Activated T-cell treated with anti-CD3 and anti-CD28 coated beads, Interleukin-2, amount 50 U/mL, for 24 hours (primary cell): Measurements from ENCODE around the gene PSAT1.

ENCODE experiments used
- DNase-seq: peaks from one replicate; pipeline ENCODE4 v3.0.0-alpha.2; 2020
- H3K27ac Mint-ChIP-seq: 2 replicates; pipeline ENCODE4 v1.8.0; 2020; ENCODE audit warnings: mild to moderate bottlenecking, mixed read lengths
- H3K27me3 Mint-ChIP-seq: 2 replicates; pipeline ENCODE4 v1.8.0; 2020; ENCODE audit warnings: mixed read lengths
- H3K36me3 Mint-ChIP-seq: 2 replicates; pipeline ENCODE4 v1.8.0; 2020; ENCODE audit warnings: low read depth, mixed read lengths
- H3K4me1 Mint-ChIP-seq: 2 replicates; pipeline ENCODE4 v1.8.0; 2020; ENCODE audit warnings: low read depth, mixed read lengths
- H3K4me3 Mint-ChIP-seq: 2 replicates; pipeline ENCODE4 v1.8.0; 2020; ENCODE audit warnings: mild to moderate bottlenecking, moderate library complexity, mixed read lengths
- H3K9me3 Mint-ChIP-seq: 2 replicates; pipeline ENCODE4 v1.8.0; 2020; ENCODE audit warnings: mixed read lengths

Gene PSAT1

GRCh38 chr9:78357165-78357873 is 60.4 kb downstream of the PSAT1 start:
- Mint-ChIP-seq H3K4me3 (no peak overlapping the region), H3K36me3 (no peaks in the 10 kb centered on the region), H3K27me3 (no peaks in the 10 kb centered on the region), H3K9me3 (no peaks in the 10 kb centered on the region), H3K27ac (no peak overlapping the region), H3K4me1 (peaks cover 1% of the 10 kb centered on the region)
- no peak for DNase-seq

- H3K36me3 Mint-ChIP-seq = no peaks in the 10 kb centered on the region
- no peaks in the 10 kb centered on the region for H3K4me1 Mint-ChIP-seq
- DNase-seq = no peak
- H3K4me3 Mint-ChIP-seq = no peak overlapping the region
- no peaks in the 10 kb centered on the region for H3K9me3 Mint-ChIP-seq
- no peak overlapping the region for H3K27ac Mint-ChIP-seq
- no peaks in the 10 kb centered on the region for H3K27me3 Mint-ChIP-seq
These were observed 61.6 kb downstream of the PSAT1 start for GRCh38 chr9:78358329-78359051.

DNA sequence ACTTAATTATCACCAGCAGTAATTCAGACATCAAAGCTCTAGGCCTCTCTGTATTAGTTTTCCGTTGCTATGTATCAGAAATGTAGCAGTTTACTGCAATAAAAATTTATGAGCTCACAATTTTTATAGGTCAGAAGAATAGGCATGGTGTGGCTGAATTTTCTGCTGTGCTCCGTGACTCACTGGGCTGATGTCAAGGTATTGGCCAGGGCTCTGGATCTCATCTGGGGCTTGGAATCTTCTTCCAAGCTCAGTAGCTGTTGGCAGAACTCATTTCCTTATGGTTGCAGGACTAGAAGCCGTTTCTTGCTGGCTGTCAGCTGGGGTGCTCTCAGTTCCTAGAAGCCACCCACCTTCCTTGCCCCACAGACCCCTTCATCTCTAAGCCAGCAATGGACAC is 66.3 kb downstream of the PSAT1 start:
- H3K4me3 Mint-ChIP-seq = no peak overlapping the region
- no peaks in the 10 kb centered on the region for H3K36me3 Mint-ChIP-seq
- no peaks in the 10 kb centered on the region for H3K9me3 Mint-ChIP-seq

GRCh38 chr9:78365748-78366697 is 69.1 kb downstream of the PSAT1 start:
- Mint-ChIP-seq H3K9me3 (no peaks in the 10 kb centered on the region), H3K27ac (no peak overlapping the region), H3K27me3 (peaks cover 16% of the 10 kb centered on the region), H3K4me1 (no peaks in the 10 kb centered on the region), H3K4me3 (no peak overlapping the region), H3K36me3 (no peaks in the 10 kb centered on the region)
- no peak for DNase-seq

More for the DNA sequence above, 66.3 kb downstream of the PSAT1 start:
- no peak for DNase-seq
- Mint-ChIP-seq H3K4me1 (no peaks in the 10 kb centered on the region), H3K27ac (no peak overlapping the region), H3K27me3 (no peaks in the 10 kb centered on the region)

DNA sequence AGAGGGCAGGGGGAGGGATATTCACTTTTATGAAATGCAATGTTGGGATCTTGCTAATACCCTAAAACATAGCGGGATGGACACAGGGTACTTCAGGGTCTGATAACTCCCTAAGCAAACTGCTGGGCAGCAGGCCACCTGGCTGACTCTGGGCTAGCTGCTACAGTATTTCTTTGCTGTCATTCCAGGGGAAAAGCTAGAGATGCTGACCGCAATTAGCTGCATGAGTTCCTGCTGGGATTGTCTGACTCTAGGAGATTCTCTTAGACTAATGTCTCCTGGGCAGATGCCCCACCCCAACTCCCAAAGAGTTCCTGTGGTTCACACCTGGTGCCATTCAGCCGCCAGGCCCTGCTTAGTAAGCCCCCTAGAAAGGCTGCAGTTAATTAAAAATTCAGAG is 69.9 kb downstream of the PSAT1 start:
- no peak overlapping the region for H3K27ac Mint-ChIP-seq
- H3K27me3 Mint-ChIP-seq = peaks cover 20% of the 10 kb centered on the region
- no peak for DNase-seq
- H3K9me3 Mint-ChIP-seq = no peaks in the 10 kb centered on the region
- H3K4me3 Mint-ChIP-seq = no peak overlapping the region
- H3K4me1 Mint-ChIP-seq = no peaks in the 10 kb centered on the region
- no peaks in the 10 kb centered on the region for H3K36me3 Mint-ChIP-seq

DNA sequence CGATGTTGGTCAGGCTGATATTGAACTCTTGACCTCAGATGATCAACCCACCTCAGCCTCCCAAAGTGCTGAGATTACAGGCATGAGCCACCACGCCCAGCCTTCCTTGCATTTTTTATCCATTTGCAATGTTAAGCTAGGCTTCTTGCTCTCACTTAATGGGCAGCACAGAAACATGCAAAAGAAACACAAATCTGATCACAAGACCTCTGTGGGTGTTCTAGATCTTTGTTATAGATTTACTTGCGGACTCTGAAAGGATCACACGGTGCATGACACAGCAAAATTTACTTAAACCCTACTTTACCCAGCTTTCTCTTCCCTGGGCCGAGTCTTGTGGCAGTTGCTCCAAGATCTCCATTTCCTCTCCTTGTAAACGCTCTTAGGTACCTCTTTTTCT is 71.3 kb downstream of the PSAT1 start:
- H3K9me3 Mint-ChIP-seq = no peaks in the 10 kb centered on the region
- H3K27ac Mint-ChIP-seq = no peak overlapping the region
- DNase-seq = no peak
- H3K27me3 Mint-ChIP-seq = peaks cover 27% of the 10 kb centered on the region
- no peak overlapping the region for H3K4me3 Mint-ChIP-seq
- H3K36me3 Mint-ChIP-seq = no peaks in the 10 kb centered on the region
- H3K4me1 Mint-ChIP-seq = no peaks in the 10 kb centered on the region

DNA sequence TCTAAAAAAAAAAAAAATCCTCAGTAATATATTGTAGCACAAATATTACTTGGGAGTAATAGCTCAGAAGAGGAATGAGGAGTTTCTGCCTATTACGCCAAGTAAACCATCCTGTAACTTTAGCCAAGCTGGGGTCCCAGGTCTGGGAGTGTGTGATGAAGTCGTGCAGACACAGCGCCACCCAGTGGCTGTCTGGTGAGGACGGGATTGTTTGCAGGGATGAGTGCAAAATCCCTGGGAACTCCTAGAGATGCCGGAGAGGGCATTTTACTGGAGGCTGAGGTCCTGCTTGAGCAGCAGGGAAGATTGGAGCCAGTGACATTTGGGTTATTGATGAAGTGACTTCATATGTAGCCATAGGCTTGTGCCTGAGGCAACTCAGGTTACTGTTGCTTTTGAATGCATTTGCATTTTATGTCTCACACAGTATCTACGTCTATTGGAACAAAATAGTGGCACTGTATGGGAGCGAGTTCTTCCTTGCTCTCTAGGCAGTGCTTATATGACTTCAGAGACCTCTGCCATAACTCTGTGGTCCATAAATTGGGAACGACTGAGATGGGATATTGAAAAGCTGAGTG is 72.8 kb downstream of the PSAT1 start:
- Mint-ChIP-seq H3K4me1 (no peaks in the 10 kb centered on the region), H3K27me3 (peaks cover 29% of the 10 kb centered on the region), H3K9me3 (no peaks in the 10 kb centered on the region), H3K27ac (no peak overlapping the region), H3K36me3 (no peaks in the 10 kb centered on the region), H3K4me3 (no peak overlapping the region)
- DNase-seq = peak; percentile 61

DNA sequence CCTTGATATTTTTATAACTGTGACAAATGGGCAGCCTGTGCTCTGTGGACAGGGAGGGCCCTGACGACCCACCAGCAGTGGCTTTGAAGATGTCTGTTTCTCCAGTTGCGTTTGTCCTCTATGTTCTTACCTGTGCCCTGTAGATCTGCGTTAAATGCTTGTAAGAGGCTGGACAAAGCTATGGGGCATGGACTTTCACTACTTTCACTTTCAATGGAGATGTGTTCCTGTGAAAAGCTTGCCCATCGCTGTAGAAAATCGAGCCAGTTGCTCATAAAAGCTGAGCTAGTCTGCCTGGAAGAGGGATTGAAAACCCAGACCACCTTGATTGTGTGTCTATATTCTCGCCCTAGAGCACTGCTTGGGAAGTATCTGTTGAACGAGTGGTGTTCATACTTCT is 74.1 kb downstream of the PSAT1 start:
- Mint-ChIP-seq H3K36me3 (no peaks in the 10 kb centered on the region), H3K27ac (no peak overlapping the region), H3K27me3 (peaks cover 32% of the 10 kb centered on the region), H3K4me3 (no peak overlapping the region), H3K4me1 (no peaks in the 10 kb centered on the region), H3K9me3 (no peaks in the 10 kb centered on the region)
- no peak for DNase-seq

DNA sequence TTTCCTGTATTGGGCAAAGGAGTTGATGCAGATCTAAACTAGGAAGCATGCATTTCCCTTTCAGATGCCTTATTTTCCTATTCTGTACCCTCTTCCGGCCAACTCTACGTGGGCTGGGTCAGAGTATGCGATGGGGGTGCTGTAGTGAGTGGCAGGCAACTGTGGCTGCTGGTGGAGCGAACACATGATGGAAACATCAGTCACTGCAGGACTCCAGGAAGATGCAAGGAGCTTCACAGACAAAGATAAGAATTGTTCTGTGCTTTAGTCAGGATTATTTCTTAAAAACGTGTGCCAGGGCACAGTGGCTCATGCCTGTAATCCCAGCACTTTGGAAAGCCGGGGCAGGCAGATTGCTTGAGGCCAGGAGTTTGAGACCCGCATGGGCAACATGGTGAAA is 75.1 kb downstream of the PSAT1 start:
- peaks cover 32% of the 10 kb centered on the region for H3K27me3 Mint-ChIP-seq

More for the DNA sequence above, 75.1 kb downstream of the PSAT1 start:
- no peak overlapping the region for H3K27ac Mint-ChIP-seq
- DNase-seq = no peak
- no peaks in the 10 kb centered on the region for H3K36me3 Mint-ChIP-seq
- H3K4me3 Mint-ChIP-seq = no peak overlapping the region
- H3K4me1 Mint-ChIP-seq = no peaks in the 10 kb centered on the region
- H3K9me3 Mint-ChIP-seq = no peaks in the 10 kb centered on the region
